Adipocyte (in vitro differentiated cells): ENCODE data around the gene GATD1.
"Not testable (repeated sequence)": the region's sequence is repeated elsewhere in the genome, so short reads cannot be mapped to it uniquely, and the experiment has no call there.

ENCODE experiments used
- DNase-seq: peaks from one replicate; pipeline ENCODE4 v3.0.0-alpha.2; 2015; ENCODE audit warnings: low read depth
- H3K27me3 ChIP-seq: replicated peaks from 2 replicates; pipeline ENCODE4 v1.7.0; 2013; ENCODE audit warnings: mild to moderate bottlenecking, low read length, moderate library complexity; ENCODE audit not compliant: control insufficient read depth, insufficient read depth
- H3K36me3 ChIP-seq: 2 replicates; pipeline ENCODE4 v1.7.0; 2013; ENCODE audit warnings: low read length, mild to moderate bottlenecking, moderate library complexity; ENCODE audit not compliant: control insufficient read depth, insufficient read depth, severe bottlenecking
- H3K4me1 ChIP-seq: 2 replicates; pipeline ENCODE4 v1.7.0; 2013; ENCODE audit warnings: mild to moderate bottlenecking, low read length, moderate library complexity; ENCODE audit not compliant: control insufficient read depth, insufficient read depth
- H3K4me3 ChIP-seq: 2 replicates; pipeline ENCODE4 v1.7.0; 2013; ENCODE audit warnings: mild to moderate bottlenecking, low read length, moderate library complexity
- H3K9ac ChIP-seq: 2 replicates; pipeline ENCODE4 v1.7.0; 2013; ENCODE audit warnings: mild to moderate bottlenecking, low read length, moderate library complexity
- H3K9me3 ChIP-seq: 2 replicates; pipeline ENCODE4 v1.7.0; 2013; ENCODE audit warnings: mild to moderate bottlenecking, low read length, moderate library complexity; ENCODE audit not compliant: control insufficient read depth

Gene GATD1

GRCh38 chr11:742571-743201 lies 34.6 kb downstream of the GATD1 start:
- H3K9me3 ChIP-seq = no peaks in the 10 kb centered on the region
- H3K4me1 ChIP-seq = peaks cover 5% of the 10 kb centered on the region
- H3K4me3 ChIP-seq = no peak overlapping the region
- no peaks in the 10 kb centered on the region for H3K27me3 ChIP-seq
- H3K36me3 ChIP-seq = no peaks in the 10 kb centered on the region
- DNase-seq = no peak
- no peak overlapping the region for H3K9ac ChIP-seq

DNA sequence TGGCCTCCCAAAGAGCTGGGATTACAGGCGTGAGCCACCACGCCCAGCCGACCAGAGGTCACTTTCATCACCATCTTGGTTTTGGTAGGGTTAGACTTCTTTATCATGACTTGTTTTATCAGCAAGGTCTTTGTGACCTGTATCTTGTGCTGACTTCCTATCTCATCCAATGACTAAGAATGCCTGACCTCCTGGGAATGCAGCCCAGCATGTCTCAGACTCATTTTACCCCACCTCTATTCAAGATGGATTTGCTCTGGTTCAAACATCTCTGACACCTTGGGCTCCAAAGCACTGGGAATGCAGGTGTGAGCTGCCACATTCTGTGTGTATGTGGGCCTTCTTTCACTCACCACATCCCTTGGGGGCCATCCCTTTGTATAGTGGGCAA lies 35.1 kb downstream of the GATD1 start:
- no peak overlapping the region for H3K9ac ChIP-seq
- no peak overlapping the region for H3K4me3 ChIP-seq
- H3K27me3 ChIP-seq = peaks cover 5% of the 10 kb centered on the region
- H3K4me1 ChIP-seq = peaks cover 5% of the 10 kb centered on the region
- H3K36me3 ChIP-seq = no peaks in the 10 kb centered on the region
- DNase-seq = no peak
- H3K9me3 ChIP-seq = no peaks in the 10 kb centered on the region

DNA sequence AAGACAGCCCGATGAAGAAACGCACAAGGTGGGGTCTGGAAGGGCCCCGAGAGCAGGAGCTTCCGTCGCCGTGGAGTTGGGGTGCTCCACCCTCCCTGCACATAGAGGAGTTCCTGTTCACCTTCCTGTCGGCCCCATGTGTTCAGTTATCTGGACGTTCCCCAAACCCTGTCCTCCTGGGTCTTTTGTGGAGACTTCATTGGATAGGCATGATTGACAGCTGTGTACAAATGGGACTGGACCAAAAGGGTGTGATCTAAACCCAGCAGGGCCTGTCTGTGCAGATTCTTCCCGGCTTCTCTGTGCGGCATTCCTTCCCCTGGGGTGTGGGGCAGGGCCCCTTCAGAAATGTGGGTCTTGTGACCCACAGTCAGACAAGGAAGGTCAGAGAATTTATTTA lies 39.4 kb downstream of the GATD1 start:
- not testable (repeated sequence) for H3K4me3 ChIP-seq, H3K36me3 ChIP-seq, H3K9ac ChIP-seq, H3K27me3 ChIP-seq, H3K4me1 ChIP-seq, DNase-seq, H3K9me3 ChIP-seq

GRCh38 chr11:737366-737765 lies 39.9 kb downstream of the GATD1 start:
- Histone ChIP-seq H3K27me3 (peaks cover 8% of the 10 kb centered on the region), H3K9ac (no peak overlapping the region), H3K9me3 (no peaks in the 10 kb centered on the region), H3K36me3 (no peaks in the 10 kb centered on the region), H3K4me3 (no peak overlapping the region), H3K4me1 (no peaks in the 10 kb centered on the region)
- DNase-seq = no peak

DNA sequence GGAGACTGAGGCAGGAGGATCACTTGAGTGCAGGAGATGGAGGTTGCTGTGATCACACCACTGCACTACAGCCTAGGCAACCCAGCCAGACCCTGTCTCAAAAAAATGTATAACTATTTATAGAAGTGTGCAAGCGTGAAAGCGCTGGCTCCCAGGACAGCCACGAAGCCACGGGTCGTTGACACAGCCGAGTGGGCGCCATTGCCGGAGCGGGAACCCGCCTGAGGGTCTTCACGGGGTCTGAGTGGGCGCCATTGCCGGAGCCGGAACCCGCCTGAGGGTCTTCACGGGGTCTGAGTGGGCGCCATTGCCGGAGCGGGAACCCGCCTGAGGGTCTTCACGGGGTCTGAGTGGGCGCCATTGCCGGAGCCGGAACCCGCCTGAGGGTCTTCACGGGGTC lies 42.7 kb downstream of the GATD1 start:
- not testable (repeated sequence) for H3K4me1 ChIP-seq, DNase-seq, H3K4me3 ChIP-seq, H3K9me3 ChIP-seq, H3K27me3 ChIP-seq, H3K36me3 ChIP-seq, H3K9ac ChIP-seq

- peaks cover 8% of the 10 kb centered on the region for H3K27me3 ChIP-seq
- no peak for DNase-seq
- H3K4me1 ChIP-seq = peaks cover 15% of the 10 kb centered on the region
- H3K4me3 ChIP-seq = no peak overlapping the region
- no peaks in the 10 kb centered on the region for H3K9me3 ChIP-seq
- no peaks in the 10 kb centered on the region for H3K36me3 ChIP-seq
- no peak overlapping the region for H3K9ac ChIP-seq
Observed at GRCh38 chr11:733072-733471, 44.2 kb downstream of the GATD1 start.

GRCh38 chr11:729492-730074 lies 47.7 kb downstream of the GATD1 start:
- no peak for DNase-seq

GRCh38 chr11:728901-729491 lies 48.3 kb downstream of the GATD1 start:
- Histone ChIP-seq H3K4me3 (no peak overlapping the region), H3K9me3 (no peaks in the 10 kb centered on the region), H3K4me1 (peaks cover 31% of the 10 kb centered on the region), H3K36me3 (no peaks in the 10 kb centered on the region), H3K9ac (peak overlapping the region; percentile 69), H3K27me3 (peaks cover 3% of the 10 kb centered on the region)
- no peak for DNase-seq

More at GRCh38 chr11:729492-730074, 47.7 kb downstream of the GATD1 start:
- H3K9me3 ChIP-seq = no peaks in the 10 kb centered on the region
- H3K4me3 ChIP-seq = no peak overlapping the region
- peak overlapping the region; percentile 69 for H3K9ac ChIP-seq
- peaks cover 31% of the 10 kb centered on the region for H3K4me1 ChIP-seq
- peaks cover 3% of the 10 kb centered on the region for H3K27me3 ChIP-seq
- no peaks in the 10 kb centered on the region for H3K36me3 ChIP-seq

- Histone ChIP-seq H3K9me3 (no peaks in the 10 kb centered on the region), H3K27me3 (no peaks in the 10 kb centered on the region), H3K36me3 (no peaks in the 10 kb centered on the region), H3K9ac (peak overlapping the region; percentile 73), H3K4me3 (no peak overlapping the region), H3K4me1 (peaks cover 31% of the 10 kb centered on the region)
- peak; percentile 79 for DNase-seq
Observed at GRCh38 chr11:727859-728748, 49.2 kb downstream of the GATD1 start.

DNA sequence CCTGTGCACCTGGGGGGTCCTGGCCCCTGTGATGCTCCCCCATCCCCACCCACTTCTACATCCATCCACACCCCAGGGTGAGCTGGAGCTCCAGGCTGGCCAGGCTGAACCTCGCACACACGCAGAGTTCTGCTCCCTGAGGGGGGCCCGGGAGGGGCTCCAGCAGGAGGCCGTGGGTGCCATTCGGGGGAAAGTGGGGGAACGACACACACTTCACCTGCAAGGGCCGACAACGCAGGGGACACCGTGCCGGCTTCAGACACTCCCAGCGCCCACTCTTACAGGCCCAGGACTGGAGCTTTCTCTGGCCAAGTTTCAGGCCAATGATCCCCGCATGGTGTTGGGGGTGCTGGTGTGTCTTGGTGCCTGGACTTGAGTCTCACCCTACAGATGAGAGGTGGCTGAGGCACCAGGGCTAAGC lies 50.0 kb downstream of the GATD1 start:
- Histone ChIP-seq H3K4me3 (no peak overlapping the region), H3K27me3 (no peaks in the 10 kb centered on the region)

More for the DNA sequence above, 50.0 kb downstream of the GATD1 start:
- Histone ChIP-seq H3K36me3 (no peaks in the 10 kb centered on the region), H3K4me1 (peaks cover 31% of the 10 kb centered on the region), H3K9ac (peak overlapping the region; percentile 73), H3K9me3 (no peaks in the 10 kb centered on the region)
- DNase-seq = no peak
